OCI-LY7 (cell line): ENCODE results near the gene ABRAXAS1. TPM values are rescaled to one million over a fixed set of nuclear protein-coding genes. Genes with fewer than 3 reads are reported as not detected.

Experiments used
- BruUV-seq: library from RNA; stranded (reverse); fragments of 400-500 nt; replicated peaks from 2 replicates; lab custom pipeline; 2021; lab: Mats Ljungman, UMichigan
- CTCF ChIA-PET: fragments of 300-600 bp; sonication (Branson Sonifier 250); formaldehyde crosslinking; loops from one replicate; lab custom pipeline; 2022; ENCODE audit warnings: antibody characterized with exemption; ENCODE audit not compliant: unreplicated experiment; lab: Charles Lee
- POLR2A ChIA-PET: fragments of 300-600 bp; sonication (Branson Sonifier 250); formaldehyde crosslinking; loops from one replicate; lab custom pipeline; 2022; ENCODE audit warnings: antibody characterized with exemption; lab: Charles Lee
- DNase-seq: peaks from one replicate; pipeline ENCODE4 v3.0.0-alpha.2; 2015; ENCODE audit warnings: low spot score
- H2AFZ ChIP-seq: fragments of 200-600 bp; sonication (generic), shearing (Covaris generic); 2 replicates; pipeline ENCODE4 v1.6.1; 2014; ENCODE audit warnings: mild to moderate bottlenecking, antibody characterized with exemption, low read length, moderate library complexity
- H3K27ac ChIP-seq: fragments of 200-600 bp; sonication (generic); 2 replicates; pipeline ENCODE4 v1.5.1; 2014; ENCODE audit warnings: mixed run types, low read depth, mild to moderate bottlenecking, moderate library complexity, low read length, inconsistent platforms; ENCODE audit not compliant: poor library complexity, severe bottlenecking
- H3K36me3 ChIP-seq: fragments of 200-600 bp; sonication (generic); 2 replicates; pipeline ENCODE4 v1.6.1; 2014; ENCODE audit warnings: mild to moderate bottlenecking, antibody characterized with exemption, low read length, moderate library complexity, mixed read lengths; ENCODE audit not compliant: insufficient read depth
- H3K4me1 ChIP-seq: fragments of 200-600 bp; sonication (generic); 2 replicates; pipeline ENCODE4 v1.5.1; 2014; ENCODE audit warnings: mild to moderate bottlenecking, low read length; ENCODE audit not compliant: insufficient read depth, poor library complexity, severe bottlenecking
- H3K4me2 ChIP-seq: fragments of 200-600 bp; sonication (generic); 2 replicates; pipeline ENCODE4 v1.6.1; 2014; ENCODE audit warnings: mild to moderate bottlenecking, low read length
- H3K4me3 ChIP-seq: fragments of 200-600 bp; sonication (generic); 2 replicates; pipeline ENCODE4 v1.5.1; 2014; ENCODE audit warnings: mild to moderate bottlenecking, low read depth, low read length; ENCODE audit not compliant: poor library complexity, severe bottlenecking
- H3K79me2 ChIP-seq: fragments of 200-600 bp; sonication (generic); 2 replicates; pipeline ENCODE4 v1.6.1; 2016; ENCODE audit warnings: low read depth, mild to moderate bottlenecking, low read length, moderate library complexity, mixed read lengths; ENCODE audit not compliant: insufficient read depth
- H3K9me2 ChIP-seq: fragments of 200-600 bp; sonication (generic); 2 replicates; pipeline ENCODE4 v1.6.1; 2016; ENCODE audit warnings: mild to moderate bottlenecking, low read length, mixed read lengths; ENCODE audit not compliant: insufficient read depth
- H3K9me3 ChIP-seq: fragments of 200-600 bp; sonication (generic); 2 replicates; pipeline ENCODE4 v1.6.1; 2014; ENCODE audit warnings: mild to moderate bottlenecking, mixed run types, low read length, mixed read lengths
- H4K20me1 ChIP-seq: fragments of 200-600 bp; sonication (generic); 2 replicates; pipeline ENCODE4 v1.6.1; 2014; ENCODE audit warnings: mild to moderate bottlenecking, antibody characterized with exemption, low read length, moderate library complexity, mixed read lengths; ENCODE audit not compliant: insufficient read depth
- EZH2phosphoT487 ChIP-seq: fragments of 200-600 bp; sonication (generic); IDR thresholded peaks from 2 replicates; pipeline ENCODE4 v1.6.1; 2018; ENCODE audit warnings: low read depth, borderline replicate concordance, mild to moderate bottlenecking, mixed run types, antibody characterized with exemption, low read length, moderate library complexity, mixed read lengths
- intact Hi-C: fragments of 100-400 bp; cut with micrococcal nuclease; formaldehyde crosslinking; loops from one replicate; pipeline ENCODE4 v1.10.0; 2022; ENCODE audit not compliant: unreplicated experiment
- total RNA-seq, 2 experiments: library from RNA; depleted of rRNA in 1 of 2; stranded (reverse); fragments of >200 nt in 1 of 2; shearing (Covaris generic) in 1 of 2; gene quantifications; 2 replicates each; pipeline ENCODE4 v1.2.3, GENCODE V29; 2014 to 2022
- TF ChIP-seq, protein P1 (sequence below): fragments of 200-600 bp; sonication (generic); conservative IDR thresholded peaks from 2 replicates; pipeline ENCODE4 v1.5.1; 2014; ENCODE audit warnings: mild to moderate bottlenecking, antibody characterized with exemption, low read length, moderate library complexity, mixed read lengths

ABRAXAS1 gene
- total RNA-seq, 2 experiments from 2014 or later = 24.4 to 26.5 TPM

DNA sequence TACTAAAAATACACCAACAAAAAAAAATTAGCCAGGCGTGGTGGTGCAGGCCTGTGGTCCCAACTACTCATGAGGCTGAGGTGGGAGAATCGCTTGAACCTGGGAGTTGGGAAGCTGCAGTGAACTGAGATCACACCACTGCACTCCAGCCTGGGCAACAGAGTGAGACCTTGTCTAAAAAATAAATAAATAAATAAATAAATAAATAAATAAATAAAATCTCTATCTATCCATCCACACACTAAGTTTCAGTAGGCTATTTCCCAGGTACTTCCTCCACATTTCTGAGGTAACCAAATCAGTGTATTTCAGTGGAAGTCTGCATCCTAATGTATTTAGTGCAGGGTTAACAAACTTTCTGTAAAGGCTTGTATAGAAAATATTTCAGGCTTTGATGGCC lies 10.9 kb downstream of the ABRAXAS1 start:
- CTCF ChIA-PET = no interaction called here

DNA sequence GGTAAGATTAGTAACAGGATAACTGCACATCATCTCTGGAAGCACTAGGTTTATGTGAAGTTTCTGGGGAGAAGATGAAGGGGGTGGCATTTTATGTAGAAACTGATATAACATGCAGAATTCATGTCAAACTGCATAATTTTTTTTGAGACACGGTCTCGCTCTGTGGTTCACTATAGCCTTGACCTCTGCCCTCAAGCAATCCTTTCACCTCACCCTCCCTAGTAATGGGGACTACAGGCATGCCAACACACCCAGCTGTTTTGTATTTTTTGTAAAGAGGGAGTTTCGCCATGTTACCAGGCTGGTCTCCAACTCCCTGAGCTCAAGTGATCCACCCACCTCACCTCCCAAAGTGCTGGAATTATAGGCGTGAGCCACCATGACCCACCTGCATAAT lies 11.5 kb downstream of the ABRAXAS1 start:
- Histone ChIP-seq H3K4me2 (no peak overlapping the region), H3K27ac (no peak overlapping the region), H3K9me3 (no peaks in the 10 kb centered on the region), H3K4me3 (no peak overlapping the region), H3K79me2 (no peaks in the 10 kb centered on the region), H3K4me1 (no peaks in the 10 kb centered on the region), H3K9me2 (no peaks in the 10 kb centered on the region), H2AFZ (no peak overlapping the region), H4K20me1 (no peaks in the 10 kb centered on the region), H3K36me3 (peaks cover 60% of the 10 kb centered on the region)
- TF ChIP-seq, protein P1, sequence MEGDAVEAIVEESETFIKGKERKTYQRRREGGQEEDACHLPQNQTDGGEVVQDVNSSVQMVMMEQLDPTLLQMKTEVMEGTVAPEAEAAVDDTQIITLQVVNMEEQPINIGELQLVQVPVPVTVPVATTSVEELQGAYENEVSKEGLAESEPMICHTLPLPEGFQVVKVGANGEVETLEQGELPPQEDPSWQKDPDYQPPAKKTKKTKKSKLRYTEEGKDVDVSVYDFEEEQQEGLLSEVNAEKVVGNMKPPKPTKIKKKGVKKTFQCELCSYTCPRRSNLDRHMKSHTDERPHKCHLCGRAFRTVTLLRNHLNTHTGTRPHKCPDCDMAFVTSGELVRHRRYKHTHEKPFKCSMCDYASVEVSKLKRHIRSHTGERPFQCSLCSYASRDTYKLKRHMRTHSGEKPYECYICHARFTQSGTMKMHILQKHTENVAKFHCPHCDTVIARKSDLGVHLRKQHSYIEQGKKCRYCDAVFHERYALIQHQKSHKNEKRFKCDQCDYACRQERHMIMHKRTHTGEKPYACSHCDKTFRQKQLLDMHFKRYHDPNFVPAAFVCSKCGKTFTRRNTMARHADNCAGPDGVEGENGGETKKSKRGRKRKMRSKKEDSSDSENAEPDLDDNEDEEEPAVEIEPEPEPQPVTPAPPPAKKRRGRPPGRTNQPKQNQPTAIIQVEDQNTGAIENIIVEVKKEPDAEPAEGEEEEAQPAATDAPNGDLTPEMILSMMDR = no peak
- no peak for TF ChIP-seq EZH2phosphoT487
- no peak for DNase-seq
- CTCF ChIA-PET = no interaction called here
- intact Hi-C loops = no loop called here
- POLR2A ChIA-PET = interaction anchor here (0.9 to 2.5 kb wide), 2 partner anchors 10 to 14 kb away, joined by 3 to 7 read pairs; no protein-coding TSS in a partner anchor
- BruUV-seq = no TSS peak

More for the DNA sequence above, 10.9 kb downstream of the ABRAXAS1 start:
- H3K9me3 ChIP-seq = no peaks in the 10 kb centered on the region
- H3K27ac ChIP-seq = no peak overlapping the region
- intact Hi-C loops = no loop called here
- no peaks in the 10 kb centered on the region for H4K20me1 ChIP-seq
- H3K79me2 ChIP-seq = no peaks in the 10 kb centered on the region
- no peaks in the 10 kb centered on the region for H3K4me1 ChIP-seq
- no peak for DNase-seq
- H2AFZ ChIP-seq = no peak overlapping the region
- POLR2A ChIA-PET = interaction anchor here (0.9 to 2.5 kb wide), 2 partner anchors 10 to 15 kb away, joined by 3 to 7 read pairs; no protein-coding TSS in a partner anchor
- no peaks in the 10 kb centered on the region for H3K9me2 ChIP-seq
- H3K4me3 ChIP-seq = no peak overlapping the region
- TF ChIP-seq, protein P1 = no peak
- TF ChIP-seq EZH2phosphoT487 = no peak
- BruUV-seq = no TSS peak
- H3K4me2 ChIP-seq = no peak overlapping the region
- peaks cover 60% of the 10 kb centered on the region for H3K36me3 ChIP-seq

DNA sequence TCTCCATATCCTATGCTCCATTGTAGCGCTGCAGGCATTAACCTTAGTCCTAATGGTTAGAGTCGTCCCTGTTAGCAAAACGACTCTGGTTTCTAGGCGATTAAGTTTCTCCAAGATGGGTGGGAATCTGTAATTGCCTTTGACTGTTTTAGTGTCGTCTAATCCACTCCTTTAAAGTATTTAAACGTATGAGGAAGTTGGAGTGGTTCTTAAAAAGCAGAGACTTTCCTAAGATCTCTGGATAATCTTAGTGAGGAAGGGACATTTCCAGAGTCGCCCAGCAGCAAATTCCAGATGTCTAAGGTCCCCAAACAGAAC lies 28.8 kb downstream of the ABRAXAS1 start:
- ChIA-PET POLR2A (interaction anchor here (0.6 to 4.1 kb wide), 7 partner anchors 11 to 40 kb away, joined by 3 to 66 read pairs (median 3); no protein-coding TSS in a partner anchor), CTCF (no interaction called here)
- peak overlapping the region; percentile 46 for H3K27ac ChIP-seq
- peaks cover 37% of the 10 kb centered on the region for H3K4me1 ChIP-seq
- TSS peak; percentile 86 for BruUV-seq
- H3K4me2 ChIP-seq = peak overlapping the region; percentile 88
- peaks cover 79% of the 10 kb centered on the region for H3K79me2 ChIP-seq
- H4K20me1 ChIP-seq = peaks cover 17% of the 10 kb centered on the region; the same call in 1 of the 2 replicates
- peaks cover 81% of the 10 kb centered on the region for H3K36me3 ChIP-seq
- no peaks in the 10 kb centered on the region for H3K9me2 ChIP-seq
- H3K9me3 ChIP-seq = no peaks in the 10 kb centered on the region
- peak overlapping the region; percentile 89 for H3K4me3 ChIP-seq
- intact Hi-C loops = loop anchor here (2.0 to 10.0 kb wide), 3 partner anchors 29 to 171 kb away; partner anchors contain the start of genes ABRAXAS1 and COQ2
- H2AFZ ChIP-seq = peak overlapping the region; percentile 64; the same call in 1 of the 2 replicates
- no peak for DNase-seq
- TF ChIP-seq, protein P1 = no peak
- TF ChIP-seq EZH2phosphoT487 = no peak
